Measurements from ENCODE around the gene DCAF4. TPM values are rescaled to one million over a fixed set of nuclear protein-coding genes. Genes with fewer than 3 reads are reported as not detected.

DCAF4 gene
- total RNA-seq, 1 experiment from 2014 or later: 23.4 TPM

DNA sequence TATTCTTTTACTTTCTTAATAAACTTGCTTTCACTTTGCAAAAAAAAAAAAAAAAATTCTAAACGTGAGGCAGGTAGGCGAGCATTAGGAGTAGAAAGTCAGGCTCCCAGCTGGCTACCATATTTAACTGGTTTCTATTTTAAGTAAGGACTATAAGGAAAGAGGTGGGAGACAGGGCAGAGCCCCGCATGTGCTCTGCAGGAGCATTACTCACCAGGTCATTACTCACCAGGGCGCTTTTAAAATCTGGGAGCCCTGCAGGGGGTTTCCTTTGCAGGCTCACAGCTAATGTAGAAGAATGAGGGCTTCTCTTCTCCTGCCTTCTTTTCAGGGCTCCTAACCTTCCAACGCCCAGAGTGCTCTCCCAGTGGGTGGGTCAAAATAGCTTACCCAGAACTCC lies 18.4 kb upstream of the DCAF4 start:
- intact Hi-C loops (cut with micrococcal nuclease; ENCODE audit: unreplicated experiment): loop anchor here (2.0 kb wide), 2 partner anchors 19 to 41 kb away; partner anchors contain the start of gene DCAF4
- Histone ChIP-seq H3K9me3 (ENCODE audit: low read depth, low read length, poor library complexity, severe bottlenecking) (no peaks in the 10 kb centered on the region), H3K27me3 (replicated peaks; ENCODE audit: insufficient read depth, low read depth, low read length, poor library complexity) (no peaks in the 10 kb centered on the region), H3K27ac (ENCODE audit: low read depth, low read length, poor library complexity, severe bottlenecking) (peak overlapping the region; percentile 65), H3K4me1 (ENCODE audit: insufficient read depth, low read length, poor library complexity, severe bottlenecking) (peaks cover 33% of the 10 kb centered on the region), H3K4me3 (ENCODE audit: low read depth, low read length, poor library complexity, severe bottlenecking) (peak overlapping the region; percentile 9), H3K36me3 (ENCODE audit: insufficient read depth, low read length, poor library complexity, severe bottlenecking) (no peaks in the 10 kb centered on the region)
- TF ChIP-seq EZH2 (IDR thresholded peaks at IDR 0.05; ENCODE audit: borderline replicate concordance, low read depth, low read length, poor library complexity, severe bottlenecking): no peak
- no TSS peak for BruUV-seq (replicated peaks)
- POLR2A ChIA-PET (ENCODE audit: low non-redundant PET): interaction anchor here (0.6 kb wide), 1 partner anchor 151 kb away, joined by 4 read pairs; no protein-coding TSS in a partner anchor
- peak; percentile 95 for DNase-seq (ENCODE audit: low spot score)
- CTCF ChIA-PET: no interaction called here

GRCh38 chr14:72909163-72909562 lies 17.1 kb upstream of the DCAF4 start:
- no peaks in the 10 kb centered on the region for H3K27me3 ChIP-seq (replicated peaks; ENCODE audit: insufficient read depth, low read depth, low read length, poor library complexity)
- peak; percentile 45 for DNase-seq (ENCODE audit: low spot score)
- TF ChIP-seq, protein P1, sequence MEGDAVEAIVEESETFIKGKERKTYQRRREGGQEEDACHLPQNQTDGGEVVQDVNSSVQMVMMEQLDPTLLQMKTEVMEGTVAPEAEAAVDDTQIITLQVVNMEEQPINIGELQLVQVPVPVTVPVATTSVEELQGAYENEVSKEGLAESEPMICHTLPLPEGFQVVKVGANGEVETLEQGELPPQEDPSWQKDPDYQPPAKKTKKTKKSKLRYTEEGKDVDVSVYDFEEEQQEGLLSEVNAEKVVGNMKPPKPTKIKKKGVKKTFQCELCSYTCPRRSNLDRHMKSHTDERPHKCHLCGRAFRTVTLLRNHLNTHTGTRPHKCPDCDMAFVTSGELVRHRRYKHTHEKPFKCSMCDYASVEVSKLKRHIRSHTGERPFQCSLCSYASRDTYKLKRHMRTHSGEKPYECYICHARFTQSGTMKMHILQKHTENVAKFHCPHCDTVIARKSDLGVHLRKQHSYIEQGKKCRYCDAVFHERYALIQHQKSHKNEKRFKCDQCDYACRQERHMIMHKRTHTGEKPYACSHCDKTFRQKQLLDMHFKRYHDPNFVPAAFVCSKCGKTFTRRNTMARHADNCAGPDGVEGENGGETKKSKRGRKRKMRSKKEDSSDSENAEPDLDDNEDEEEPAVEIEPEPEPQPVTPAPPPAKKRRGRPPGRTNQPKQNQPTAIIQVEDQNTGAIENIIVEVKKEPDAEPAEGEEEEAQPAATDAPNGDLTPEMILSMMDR (conservative IDR thresholded peaks at IDR 0.05; ENCODE audit: low read depth, low read length): no peak
- TF ChIP-seq EZH2 (IDR thresholded peaks at IDR 0.05; ENCODE audit: borderline replicate concordance, low read depth, low read length, poor library complexity, severe bottlenecking): no peak
- ChIA-PET POLR2A (ENCODE audit: low non-redundant PET) (interaction anchor here (0.7 kb wide), 1 partner anchor 383 kb away, joined by 6 read pairs; no protein-coding TSS in a partner anchor), CTCF (no interaction called here)
- intact Hi-C loops (cut with micrococcal nuclease; ENCODE audit: unreplicated experiment): loop anchor here (2.0 kb wide), 2 partner anchors 18 to 40 kb away; partner anchors contain the start of gene DCAF4
- no TSS peak for BruUV-seq (replicated peaks)
- H3K9me3 ChIP-seq (ENCODE audit: low read depth, low read length, poor library complexity, severe bottlenecking): no peaks in the 10 kb centered on the region
- H3K4me1 ChIP-seq (ENCODE audit: insufficient read depth, low read length, poor library complexity, severe bottlenecking): peaks cover 33% of the 10 kb centered on the region
- H3K36me3 ChIP-seq (ENCODE audit: insufficient read depth, low read length, poor library complexity, severe bottlenecking): no peaks in the 10 kb centered on the region
- H3K27ac ChIP-seq (ENCODE audit: low read depth, low read length, poor library complexity, severe bottlenecking): no peak overlapping the region
- H3K4me3 ChIP-seq (ENCODE audit: low read depth, low read length, poor library complexity, severe bottlenecking): no peak overlapping the region

GRCh38 chr14:72913809-72914208 lies 12.5 kb upstream of the DCAF4 start:
- CTCF ChIA-PET: no interaction called here
- POLR2A ChIA-PET (ENCODE audit: low non-redundant PET): no interaction called here

More at GRCh38 chr14:72913809-72914208, 12.5 kb upstream of the DCAF4 start:
- no peak overlapping the region for H3K27ac ChIP-seq (ENCODE audit: low read depth, low read length, poor library complexity, severe bottlenecking)
- BruUV-seq (replicated peaks): no TSS peak
- no peak overlapping the region for H3K4me3 ChIP-seq (ENCODE audit: low read depth, low read length, poor library complexity, severe bottlenecking)
- intact Hi-C loops (cut with micrococcal nuclease; ENCODE audit: unreplicated experiment): no loop called here
- H3K4me1 ChIP-seq (ENCODE audit: insufficient read depth, low read length, poor library complexity, severe bottlenecking): peaks cover 10% of the 10 kb centered on the region
- no peak for TF ChIP-seq EZH2 (IDR thresholded peaks at IDR 0.05; ENCODE audit: borderline replicate concordance, low read depth, low read length, poor library complexity, severe bottlenecking)
- TF ChIP-seq, protein P1 (conservative IDR thresholded peaks at IDR 0.05; ENCODE audit: low read depth, low read length): no peak
- DNase-seq (ENCODE audit: low spot score): no peak
- H3K9me3 ChIP-seq (ENCODE audit: low read depth, low read length, poor library complexity, severe bottlenecking): no peaks in the 10 kb centered on the region
- no peaks in the 10 kb centered on the region for H3K27me3 ChIP-seq (replicated peaks; ENCODE audit: insufficient read depth, low read depth, low read length, poor library complexity)
- no peaks in the 10 kb centered on the region for H3K36me3 ChIP-seq (ENCODE audit: insufficient read depth, low read length, poor library complexity, severe bottlenecking)
